DMS153 (cell line): Measurements from ENCODE around the gene TTLL4.

Source experiments
- DNase-seq: peaks from one replicate; lab custom pipeline; 2025; lab: John Stamatoyannopoulos, UW

TTLL4 gene

GRCh38 chr2:218710687-218711549 is at the start of gene TTLL4:
Gene TTLL4, plus strand, starts transcription at chr2:218710835. Its CDS starts 26,842 bp downstream, at chr2:218737677.
- peak; percentile 92 for DNase-seq

- DNase-seq = no peak
These were observed 48.3 kb upstream of the TTLL4 start for GRCh38 chr2:218662377-218662776.

GRCh38 chr2:218662827-218663226 is 47.8 kb upstream of the TTLL4 start:
- no peak for DNase-seq

- no peak for DNase-seq
These were observed 46.7 kb upstream of the TTLL4 start for GRCh38 chr2:218663901-218664300.

- no peak for DNase-seq
These were observed 46.0 kb upstream of the TTLL4 start for GRCh38 chr2:218664653-218665052.

- no peak for DNase-seq
These were observed 39.5 kb upstream of the TTLL4 start for GRCh38 chr2:218671097-218671653.

GRCh38 chr2:218671654-218672566 is 38.7 kb upstream of the TTLL4 start, which contains the start of the genes RNF25 and STK36:
Gene RNF25, minus strand, starts transcription at chr2:218672002. Its CDS starts 32 bp downstream, at chr2:218671970.
Gene STK36, plus strand, starts transcription at chr2:218672086. Its CDS starts 744 bp downstream, at chr2:218672830.
- DNase-seq = peak; percentile 58

- DNase-seq = no peak
These were observed 31.5 kb upstream of the TTLL4 start for GRCh38 chr2:218679119-218679518.

GRCh38 chr2:218680061-218680460 is 30.6 kb upstream of the TTLL4 start:
- no peak for DNase-seq

GRCh38 chr2:218687400-218688060 is 23.1 kb upstream of the TTLL4 start:
- DNase-seq = peak; percentile 46

GRCh38 chr2:218691234-218691633 is 19.4 kb upstream of the TTLL4 start:
- no peak for DNase-seq

GRCh38 chr2:218694405-218695145 is 16.1 kb upstream of the TTLL4 start:
- no peak for DNase-seq

GRCh38 chr2:218698885-218699284 is 11.8 kb upstream of the TTLL4 start:
- no peak for DNase-seq

- no peak for DNase-seq
These were observed 8.8 kb upstream of the TTLL4 start for GRCh38 chr2:218701806-218702205.

GRCh38 chr2:218703341-218703740 is 7.3 kb upstream of the TTLL4 start:
- no peak for DNase-seq

GRCh38 chr2:218708086-218708485 is 2.5 kb upstream of the TTLL4 start:
- DNase-seq = no peak

GRCh38 chr2:218709908-218710307 is 727 bp upstream of the TTLL4 start:
- DNase-seq = no peak

- DNase-seq = no peak
These were observed 325 bp upstream of the TTLL4 start for GRCh38 chr2:218710334-218710686.

GRCh38 chr2:218711550-218711929 is 905 bp downstream of the TTLL4 start:
- no peak for DNase-seq

- DNase-seq = no peak
These were observed 3.3 kb downstream of the TTLL4 start for GRCh38 chr2:218713922-218714321.

GRCh38 chr2:218716070-218716469 is 5.4 kb downstream of the TTLL4 start:
- DNase-seq = no peak
